ENCODE data around the gene CYP1A1.
A peak's percentile ranks its signal among the peaks of the same experiment; 100 is the strongest.

The CYP1A1 gene

DNA sequence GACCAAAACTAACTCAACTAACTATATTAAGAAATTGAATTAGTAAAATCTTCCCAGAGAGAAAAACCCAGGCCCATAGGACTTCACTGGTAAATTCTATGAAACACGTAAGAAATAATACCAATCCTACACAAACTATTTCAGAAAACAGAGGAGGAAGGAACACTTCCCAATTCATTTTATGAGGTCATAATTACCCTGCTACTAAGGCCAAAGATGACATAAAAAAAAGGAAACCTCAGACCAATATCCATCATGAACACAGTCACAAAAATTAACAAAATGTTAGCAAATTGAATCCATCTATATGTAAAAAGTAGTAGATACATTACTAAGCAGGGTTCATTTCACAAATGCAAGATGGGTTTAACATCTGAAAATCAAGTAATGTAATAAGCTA is 33.0 kb downstream of the CYP1A1 start:
- no peak for DNase-seq (ENCODE audit: low read depth)

DNA sequence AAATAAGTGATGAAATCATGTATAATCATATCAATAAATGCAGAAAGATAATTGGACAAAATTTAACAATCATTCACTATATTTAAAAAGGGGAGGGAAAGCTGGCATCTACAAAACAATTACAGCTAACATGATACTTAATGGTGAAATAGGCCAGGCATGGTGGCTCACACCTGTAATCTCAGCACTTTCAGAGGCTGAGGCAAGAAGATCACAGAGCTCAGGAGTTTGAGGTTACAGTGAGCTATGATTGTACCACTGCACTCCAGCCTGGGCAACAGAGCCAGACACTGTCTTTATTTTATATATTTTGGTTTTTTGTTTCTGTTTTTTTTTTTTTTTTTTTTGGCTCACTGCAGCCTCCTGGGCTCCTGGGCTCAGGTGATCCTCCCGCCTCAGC is 41.6 kb downstream of the CYP1A1 start:
- no peak for DNase-seq (ENCODE audit: low read depth)

DNA sequence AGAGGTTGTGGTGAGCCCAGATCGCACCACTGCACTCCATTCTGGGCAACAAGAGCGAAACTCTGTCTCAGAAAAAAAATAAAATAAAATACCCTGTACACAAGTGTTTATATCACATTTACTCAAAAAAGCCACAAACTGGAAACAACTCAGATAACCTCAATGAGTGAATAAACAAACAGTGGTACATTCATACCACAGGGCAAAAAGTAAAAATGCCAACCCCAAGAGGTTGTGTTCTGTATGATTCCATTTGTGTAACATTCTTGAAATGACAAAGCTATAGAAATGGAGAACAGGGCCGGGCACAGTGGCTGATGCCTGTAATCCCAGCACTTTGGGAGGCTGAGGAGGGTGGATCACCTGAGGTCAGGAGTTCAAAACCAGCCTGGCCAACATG is 42.4 kb downstream of the CYP1A1 start:
- no peak for DNase-seq (ENCODE audit: low read depth)

DNA sequence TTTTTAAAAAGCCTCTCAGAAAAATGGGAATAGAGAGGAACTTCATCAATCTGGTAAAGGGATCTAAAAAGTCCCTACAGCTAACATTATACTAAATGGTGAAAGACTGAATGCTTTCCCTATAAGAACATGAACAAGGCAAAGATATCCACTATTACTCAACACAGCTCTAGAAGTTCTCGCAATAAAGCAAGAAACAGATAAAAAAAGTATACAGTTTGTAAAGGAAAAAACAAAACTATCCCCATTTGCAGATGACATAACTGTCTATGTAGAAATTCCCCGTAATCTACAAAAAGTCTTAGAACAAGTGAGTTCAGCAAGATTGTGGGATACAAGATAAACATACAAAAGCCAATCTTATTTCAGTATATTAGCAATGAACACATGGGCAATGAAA is 44.9 kb downstream of the CYP1A1 start:
- peak; percentile 82 for DNase-seq (ENCODE audit: low read depth)

DNA sequence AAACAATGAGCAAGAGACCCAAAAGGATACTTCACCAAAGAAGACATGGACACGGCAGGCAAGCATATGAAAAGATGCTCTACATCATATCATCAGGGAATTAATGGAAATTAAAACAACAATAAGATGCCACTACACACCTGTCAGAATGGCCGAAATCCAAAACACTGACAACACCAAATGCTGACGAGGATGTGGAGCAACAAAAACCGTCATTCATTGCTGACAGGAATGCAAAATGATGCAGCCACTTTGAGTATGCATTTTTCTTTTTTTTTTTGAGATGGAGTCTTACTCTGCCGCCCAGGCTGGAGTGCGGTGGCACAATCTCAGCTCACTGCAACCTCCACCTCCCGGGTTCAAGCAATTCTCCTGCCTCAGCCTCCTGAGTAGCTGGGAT is 48.5 kb downstream of the CYP1A1 start:
- DNase-seq (ENCODE audit: low read depth) = no peak

DNA sequence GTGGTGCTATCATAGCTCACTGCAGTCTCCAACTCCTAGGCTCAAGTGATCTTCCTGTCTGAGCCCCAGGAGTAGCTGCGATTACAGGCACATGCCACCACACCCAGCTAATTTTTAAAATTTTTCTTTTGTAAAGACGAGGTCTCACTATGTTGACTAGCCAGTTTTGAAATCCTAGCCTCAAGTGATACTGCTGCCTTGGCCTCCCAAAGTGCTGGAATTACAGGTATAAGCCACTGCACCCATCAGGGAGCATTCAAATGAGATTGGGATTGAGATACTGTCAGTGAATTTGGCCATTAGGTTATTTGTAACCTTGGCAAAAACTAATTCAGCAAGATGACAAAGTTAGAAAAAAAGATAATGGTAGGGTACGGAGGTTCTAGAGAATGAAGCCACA is 51.2 kb downstream of the CYP1A1 start:
- no peak for DNase-seq (ENCODE audit: low read depth)

DNA sequence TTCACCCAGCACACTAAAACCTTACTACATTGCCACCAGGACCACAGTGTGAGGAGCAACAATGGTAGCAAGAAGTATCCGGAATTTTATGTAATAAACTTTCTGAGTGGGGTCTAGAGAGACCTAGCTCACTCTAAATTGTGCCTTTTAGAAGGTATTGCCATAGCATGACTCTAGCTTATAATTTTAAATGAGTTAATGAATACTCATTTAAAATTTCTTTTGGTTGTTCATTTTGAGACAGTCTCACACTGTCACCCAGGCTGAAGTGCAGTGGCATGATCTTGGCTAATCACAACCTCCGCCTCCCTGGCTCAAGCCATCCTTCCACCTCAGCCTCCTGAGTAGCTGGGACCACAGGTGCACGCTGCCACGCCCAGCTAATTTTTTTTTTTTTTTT is 55.7 kb downstream of the CYP1A1 start:
- DNase-seq (ENCODE audit: low read depth) = no peak
